Measurements from ENCODE around the gene NOP9.

The NOP9 gene

GRCh38 chr14:24291446-24292117, 8.1 kb upstream of the NOP9 start:
- no peaks in the 10 kb centered on the region for H3K9me3 ChIP-seq (ENCODE audit: insufficient read depth, low read length)
- H3K4me3 ChIP-seq (ENCODE audit: insufficient read depth, low read length, poor library complexity, severe bottlenecking): no peak overlapping the region
- no peak overlapping the region for H3K4me2 ChIP-seq (ENCODE audit: low read depth, low read length, poor library complexity, severe bottlenecking)
- no peaks in the 10 kb centered on the region for H3K79me2 ChIP-seq (ENCODE audit: insufficient read depth, low read length)
- H2AFZ ChIP-seq (ENCODE audit: low read depth, low read length, severe bottlenecking): no peak overlapping the region
- no peaks in the 10 kb centered on the region for H3K9me2 ChIP-seq (replicated peaks; ENCODE audit: insufficient read depth, low read length)
- 0 out of 2 replicates have a peak, but pooled peaks cover 3% of the 10 kb centered on the region for H3F3A ChIP-seq (ENCODE audit: insufficient read depth)
- H3K36me3 ChIP-seq (ENCODE audit: low read length): peaks cover 2% of the 10 kb centered on the region; the same call in 1 of the 2 replicates
- no peak overlapping the region for H3K27ac ChIP-seq (ENCODE audit: low read depth, low read length)
- H3K27me3 ChIP-seq (ENCODE audit: low read length): no peaks in the 10 kb centered on the region
- no peak overlapping the region for H3K9ac ChIP-seq (ENCODE audit: low read length)
- no peaks in the 10 kb centered on the region for H4K20me1 ChIP-seq (ENCODE audit: low read depth, low read length)
- TF ChIP-seq CTCF (IDR thresholded peaks at IDR 0.05; ENCODE audit: insufficient read depth, low read length, poor library complexity, severe bottlenecking): no peak
- no peak for TF ChIP-seq EZH2phosphoT487 (conservative IDR thresholded peaks at IDR 0.05; ENCODE audit: low read length)

GRCh38 chr14:24292118-24292807, 7.4 kb upstream of the NOP9 start:
- H3K36me3 ChIP-seq (ENCODE audit: low read length): peaks cover 2% of the 10 kb centered on the region; the same call in 1 of the 2 replicates

GRCh38 chr14:24293525-24293924, 6.1 kb upstream of the NOP9 start:
- Histone ChIP-seq H3K27me3 (ENCODE audit: low read length) (no peaks in the 10 kb centered on the region), H3K9ac (ENCODE audit: low read length) (no peak overlapping the region), H3K4me3 (ENCODE audit: insufficient read depth, low read length, poor library complexity, severe bottlenecking) (no peak overlapping the region), H3K36me3 (ENCODE audit: low read length) (peaks cover 2% of the 10 kb centered on the region; the same call in 1 of the 2 replicates), H2AFZ (ENCODE audit: low read depth, low read length, severe bottlenecking) (no peak overlapping the region), H4K20me1 (ENCODE audit: low read depth, low read length) (no peaks in the 10 kb centered on the region), H3K27ac (ENCODE audit: low read depth, low read length) (no peak overlapping the region), H3F3A (ENCODE audit: insufficient read depth) (peaks cover 14% of the 10 kb centered on the region), H3K4me2 (ENCODE audit: low read depth, low read length, poor library complexity, severe bottlenecking) (no peak overlapping the region), H3K9me2 (replicated peaks; ENCODE audit: insufficient read depth, low read length) (no peaks in the 10 kb centered on the region), H3K79me2 (ENCODE audit: insufficient read depth, low read length) (0 out of 2 replicates have a peak, but pooled peaks cover 4% of the 10 kb centered on the region), H3K9me3 (ENCODE audit: insufficient read depth, low read length) (no peaks in the 10 kb centered on the region)
- TF ChIP-seq EZH2phosphoT487 (conservative IDR thresholded peaks at IDR 0.05; ENCODE audit: low read length): no peak
- no peak for TF ChIP-seq CTCF (IDR thresholded peaks at IDR 0.05; ENCODE audit: insufficient read depth, low read length, poor library complexity, severe bottlenecking)

More at GRCh38 chr14:24292118-24292807, 7.4 kb upstream of the NOP9 start:
- no peak overlapping the region for H3K9ac ChIP-seq (ENCODE audit: low read length)
- H3K27me3 ChIP-seq (ENCODE audit: low read length): no peaks in the 10 kb centered on the region
- H4K20me1 ChIP-seq (ENCODE audit: low read depth, low read length): no peaks in the 10 kb centered on the region
- no peak overlapping the region for H3K4me3 ChIP-seq (ENCODE audit: insufficient read depth, low read length, poor library complexity, severe bottlenecking)
- H3K27ac ChIP-seq (ENCODE audit: low read depth, low read length): no peak overlapping the region
- peaks cover 6% of the 10 kb centered on the region; the same call in 1 of the 2 replicates for H3F3A ChIP-seq (ENCODE audit: insufficient read depth)
- no peaks in the 10 kb centered on the region for H3K9me3 ChIP-seq (ENCODE audit: insufficient read depth, low read length)
- no peak for TF ChIP-seq CTCF (IDR thresholded peaks at IDR 0.05; ENCODE audit: insufficient read depth, low read length, poor library complexity, severe bottlenecking)
- no peak for TF ChIP-seq EZH2phosphoT487 (conservative IDR thresholded peaks at IDR 0.05; ENCODE audit: low read length)
- H3K9me2 ChIP-seq (replicated peaks; ENCODE audit: insufficient read depth, low read length): no peaks in the 10 kb centered on the region
- no peaks in the 10 kb centered on the region for H3K79me2 ChIP-seq (ENCODE audit: insufficient read depth, low read length)
- no peak overlapping the region for H2AFZ ChIP-seq (ENCODE audit: low read depth, low read length, severe bottlenecking)
- H3K4me2 ChIP-seq (ENCODE audit: low read depth, low read length, poor library complexity, severe bottlenecking): no peak overlapping the region

Data from SU-DHL-6 (cell line).